ENCODE measurements around the gene GPER1. TPM values are rescaled to one million over a fixed set of nuclear protein-coding genes. Genes with fewer than 3 reads are reported as not detected.

The GPER1 gene
- total RNA-seq, 1 experiment from 2014 or later = 2.9 TPM

GRCh38 chr7:1049006-1049741 is 38.7 kb upstream of the GPER1 start:
- no peak overlapping the region for H3K27ac ChIP-seq (ENCODE audit: low read length)
- peaks cover 14% of the 10 kb centered on the region for H3K4me1 ChIP-seq (ENCODE audit: control insufficient read depth, insufficient read depth, low read length)
- H3K9me3 ChIP-seq (ENCODE audit: control insufficient read depth, insufficient read depth, low read depth, low read length) = no peaks in the 10 kb centered on the region
- TF ChIP-seq TCF7L2 (IDR thresholded peaks at IDR 0.05; ENCODE audit: low read depth, low read length) (no peak), POLR2AphosphoS5 (IDR thresholded peaks at IDR 0.05; ENCODE audit: low read depth, low read length) (no peak), SIN3A (IDR thresholded peaks at IDR 0.05; ENCODE audit: borderline replicate concordance, insufficient read depth, low read depth, low read length) (no peak), CTCF (IDR thresholded peaks at IDR 0.05) (no peak)
- TF ChIP-seq, protein P1, sequence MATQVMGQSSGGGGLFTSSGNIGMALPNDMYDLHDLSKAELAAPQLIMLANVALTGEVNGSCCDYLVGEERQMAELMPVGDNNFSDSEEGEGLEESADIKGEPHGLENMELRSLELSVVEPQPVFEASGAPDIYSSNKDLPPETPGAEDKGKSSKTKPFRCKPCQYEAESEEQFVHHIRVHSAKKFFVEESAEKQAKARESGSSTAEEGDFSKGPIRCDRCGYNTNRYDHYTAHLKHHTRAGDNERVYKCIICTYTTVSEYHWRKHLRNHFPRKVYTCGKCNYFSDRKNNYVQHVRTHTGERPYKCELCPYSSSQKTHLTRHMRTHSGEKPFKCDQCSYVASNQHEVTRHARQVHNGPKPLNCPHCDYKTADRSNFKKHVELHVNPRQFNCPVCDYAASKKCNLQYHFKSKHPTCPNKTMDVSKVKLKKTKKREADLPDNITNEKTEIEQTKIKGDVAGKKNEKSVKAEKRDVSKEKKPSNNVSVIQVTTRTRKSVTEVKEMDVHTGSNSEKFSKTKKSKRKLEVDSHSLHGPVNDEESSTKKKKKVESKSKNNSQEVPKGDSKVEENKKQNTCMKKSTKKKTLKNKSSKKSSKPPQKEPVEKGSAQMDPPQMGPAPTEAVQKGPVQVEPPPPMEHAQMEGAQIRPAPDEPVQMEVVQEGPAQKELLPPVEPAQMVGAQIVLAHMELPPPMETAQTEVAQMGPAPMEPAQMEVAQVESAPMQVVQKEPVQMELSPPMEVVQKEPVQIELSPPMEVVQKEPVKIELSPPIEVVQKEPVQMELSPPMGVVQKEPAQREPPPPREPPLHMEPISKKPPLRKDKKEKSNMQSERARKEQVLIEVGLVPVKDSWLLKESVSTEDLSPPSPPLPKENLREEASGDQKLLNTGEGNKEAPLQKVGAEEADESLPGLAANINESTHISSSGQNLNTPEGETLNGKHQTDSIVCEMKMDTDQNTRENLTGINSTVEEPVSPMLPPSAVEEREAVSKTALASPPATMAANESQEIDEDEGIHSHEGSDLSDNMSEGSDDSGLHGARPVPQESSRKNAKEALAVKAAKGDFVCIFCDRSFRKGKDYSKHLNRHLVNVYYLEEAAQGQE (IDR thresholded peaks at IDR 0.05; ENCODE audit: insufficient read depth in 1 of 2, low read depth in 2 of 2, low read length in 1 of 2) = no peak
- intact Hi-C loops (cut with micrococcal nuclease; ENCODE audit: unreplicated experiment) (no loop called here), in situ Hi-C loops (cut with HindIII; ENCODE audit: low pct_unique_long_range_greater_than_20kb, low sequenced_read_pairs) (no loop called here)
- H3K27me3 ChIP-seq (ENCODE audit: control insufficient read depth, insufficient read depth, low read length) = no peaks in the 10 kb centered on the region
- BruUV-seq (replicated peaks) = no TSS peak
- ChIA-PET POLR2A (no interaction called here), CTCF (interaction anchor here (1.4 kb wide), 1 partner anchor 17 kb away, joined by 3 read pairs; no protein-coding TSS in a partner anchor)
- no peak for DNase-seq (ENCODE audit: low read depth, low spot score)
- no peak overlapping the region for H3K4me3 ChIP-seq (ENCODE audit: low read depth in 2 of 2, low read length in 2 of 2)
- no peak for ATAC-seq
- no peaks in the 10 kb centered on the region for H3K36me3 ChIP-seq (ENCODE audit: control insufficient read depth, insufficient read depth, low read length)

DNA sequence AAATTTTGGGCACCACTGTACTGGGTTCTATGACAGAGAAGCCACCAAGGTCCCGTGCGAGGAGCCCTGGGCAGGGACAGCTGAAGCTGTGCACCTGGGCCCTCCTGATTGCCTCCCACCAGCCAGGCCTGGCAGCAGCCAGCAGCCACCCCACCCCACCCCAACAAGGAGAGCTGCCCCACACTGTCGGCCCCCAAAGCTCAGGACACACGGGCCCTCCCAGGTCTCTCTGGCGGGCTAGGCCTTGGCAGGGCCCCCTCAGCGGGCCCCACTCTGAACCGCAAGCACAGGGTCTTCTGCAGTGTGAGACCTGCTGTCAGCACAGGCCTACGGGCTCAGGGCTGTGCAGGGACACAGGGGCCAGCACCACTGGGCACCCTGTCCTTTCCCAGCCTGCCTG is 38.1 kb upstream of the GPER1 start:
- ChIA-PET POLR2A (no interaction called here), CTCF (no interaction called here)
- intact Hi-C loops (cut with micrococcal nuclease; ENCODE audit: unreplicated experiment) = no loop called here

More for the DNA sequence above, 38.1 kb upstream of the GPER1 start:
- no TSS peak for BruUV-seq (replicated peaks)
- Histone ChIP-seq H3K27me3 (ENCODE audit: control insufficient read depth, insufficient read depth, low read length) (no peaks in the 10 kb centered on the region), H3K36me3 (ENCODE audit: control insufficient read depth, insufficient read depth, low read length) (no peaks in the 10 kb centered on the region), H3K27ac (ENCODE audit: low read length) (no peak overlapping the region), H3K9me3 (ENCODE audit: control insufficient read depth, insufficient read depth, low read depth, low read length) (no peaks in the 10 kb centered on the region), H3K4me1 (ENCODE audit: control insufficient read depth, insufficient read depth, low read length) (peaks cover 14% of the 10 kb centered on the region), H3K4me3 (ENCODE audit: low read depth in 2 of 2, low read length in 2 of 2) (no peak overlapping the region)
- TF ChIP-seq, protein P1 (IDR thresholded peaks at IDR 0.05; ENCODE audit: insufficient read depth in 1 of 2, low read depth in 2 of 2, low read length in 1 of 2) = no peak
- TF ChIP-seq POLR2AphosphoS5 (IDR thresholded peaks at IDR 0.05; ENCODE audit: low read depth, low read length) (no peak), CTCF (IDR thresholded peaks at IDR 0.05) (no peak), TCF7L2 (IDR thresholded peaks at IDR 0.05; ENCODE audit: low read depth, low read length) (no peak), SIN3A (IDR thresholded peaks at IDR 0.05; ENCODE audit: borderline replicate concordance, insufficient read depth, low read depth, low read length) (no peak)
- in situ Hi-C loops (cut with HindIII; ENCODE audit: low pct_unique_long_range_greater_than_20kb, low sequenced_read_pairs) = no loop called here
- ATAC-seq (no peak), DNase-seq (ENCODE audit: low read depth, low spot score) (no peak)

All from Panc1 (cell line).